Neural progenitor cell (in vitro differentiated cells): Measurements from ENCODE around the gene SND1. TPM values are rescaled to one million over a fixed set of nuclear protein-coding genes. Genes with fewer than 3 reads are reported as not detected.

ENCODE experiments used
- DNase-seq: peaks from one replicate; pipeline ENCODE4 v3.0.0-alpha.2; 2016; ENCODE audit warnings: low spot score
- H2AFZ ChIP-seq: fragments of 200-600 bp; sonication (generic); replicated peaks from 2 replicates; pipeline ENCODE4 v1.6.1; 2016; ENCODE audit warnings: antibody characterized with exemption
- H3F3A ChIP-seq: fragments of 200-600 bp; sonication (generic); 2 replicates; pipeline ENCODE4 v1.6.1; 2016; ENCODE audit warnings: antibody characterized with exemption, low read depth
- H3K27ac ChIP-seq: fragments of 200-600 bp; sonication (generic); 2 replicates; pipeline ENCODE4 v1.5.1; 2016; ENCODE audit warnings: mild to moderate bottlenecking
- H3K27me3 ChIP-seq: fragments of 200-600 bp; sonication (generic); 2 replicates; pipeline ENCODE4 v1.6.1; 2016; ENCODE audit warnings: mild to moderate bottlenecking, moderate library complexity
- H3K36me3 ChIP-seq: fragments of 200-600 bp; sonication (generic); 2 replicates; pipeline ENCODE4 v1.5.1; 2016
- H3K4me1 ChIP-seq: fragments of 200-600 bp; sonication (generic); 2 replicates; pipeline ENCODE4 v1.6.1; 2016; ENCODE audit warnings: mixed run types
- H3K4me2 ChIP-seq: fragments of 200-600 bp; sonication (generic); 2 replicates; pipeline ENCODE4 v1.6.1; 2016
- H3K4me3 ChIP-seq: fragments of 200-600 bp; sonication (generic); 2 replicates; pipeline ENCODE4 v1.5.1; 2016
- H3K79me2 ChIP-seq: fragments of 200-600 bp; sonication (generic); 2 replicates; pipeline ENCODE4 v1.6.1; 2016; ENCODE audit warnings: low read depth
- H3K9ac ChIP-seq: fragments of 200-600 bp; sonication (generic); 2 replicates; pipeline ENCODE4 v1.6.1; 2016
- H3K9me3 ChIP-seq: fragments of 200-600 bp; sonication (generic); 2 replicates; pipeline ENCODE4 v1.5.1; 2016; ENCODE audit warnings: low read depth
- H4K20me1 ChIP-seq: fragments of 200-600 bp; sonication (generic); 2 replicates; pipeline ENCODE4 v1.6.1; 2016; ENCODE audit warnings: low read depth
- H3K27ac Mint-ChIP-seq: 3 replicates; pipeline ENCODE4 v1.8.0; 2021; ENCODE audit warnings: mixed read lengths
- H3K27me3 Mint-ChIP-seq: 2 replicates; pipeline ENCODE4 v1.8.0; 2022; ENCODE audit warnings: low read depth, mild to moderate bottlenecking, inconsistent platforms, moderate library complexity, mixed read lengths; ENCODE audit not compliant: insufficient read depth
- H3K36me3 Mint-ChIP-seq: 3 replicates; pipeline ENCODE4 v1.8.0; 2021; ENCODE audit warnings: mixed read lengths
- H3K4me1 Mint-ChIP-seq: 3 replicates; pipeline ENCODE4 v1.8.0; 2021; ENCODE audit warnings: mixed read lengths
- H3K4me3 Mint-ChIP-seq: 3 replicates; pipeline ENCODE4 v1.8.0; 2021; ENCODE audit warnings: mild to moderate bottlenecking, moderate library complexity, mixed read lengths
- H3K9me3 Mint-ChIP-seq: 3 replicates; pipeline ENCODE4 v1.8.0; 2020; ENCODE audit warnings: mixed read lengths
- CTCF ChIP-seq: fragments of 200-600 bp; sonication (generic); IDR thresholded peaks from 2 replicates; pipeline ENCODE4 v1.5.1; 2017; ENCODE audit warnings: antibody characterized with exemption, mild to moderate bottlenecking
- EZH2 ChIP-seq: fragments of 200-600 bp; sonication (generic); IDR thresholded peaks from 2 replicates; pipeline ENCODE4 v1.6.1; 2017; ENCODE audit warnings: antibody characterized with exemption, mild to moderate bottlenecking, moderate library complexity
- EZH2phosphoT487 ChIP-seq: fragments of 200-600 bp; sonication (generic); IDR thresholded peaks from 2 replicates; pipeline ENCODE4 v1.6.1; 2017; ENCODE audit warnings: antibody characterized with exemption
- total RNA-seq: library from RNA; depleted of rRNA; stranded (reverse); fragments of >200 nt; gene quantifications from 2 replicates; pipeline ENCODE4 v1.2.3, GENCODE V29; 2015; ENCODE audit warnings: low replicate concordance

Gene SND1
- total RNA-seq, 1 donor from 2014 or later, result 154 TPM

GRCh38 chr7:128122576-128123290, 470.7 kb downstream of the SND1 start:
- Histone ChIP-seq H3K9ac (no peak overlapping the region), H3K27ac (no peak overlapping the region), H3F3A (peaks cover 18% of the 10 kb centered on the region), H3K79me2 (no peaks in the 10 kb centered on the region), H3K4me1 (peaks cover 28% of the 10 kb centered on the region), H3K4me3 (no peak overlapping the region), H3K27me3 (no peaks in the 10 kb centered on the region), H2AFZ (no peak overlapping the region), H3K9me3 (no peaks in the 10 kb centered on the region), H3K36me3 (no peaks in the 10 kb centered on the region), H4K20me1 (peaks cover 13% of the 10 kb centered on the region), H3K4me2 (peak overlapping the region; percentile 40)
- H3K4me1 Mint-ChIP-seq, result peaks cover 24% of the 10 kb centered on the region
- peaks cover 9% of the 10 kb centered on the region for H3K27me3 Mint-ChIP-seq
- no peak overlapping the region for H3K27ac Mint-ChIP-seq
- no peaks in the 10 kb centered on the region for H3K9me3 Mint-ChIP-seq
- TF ChIP-seq EZH2phosphoT487 (no peak), EZH2 (no peak), CTCF (no peak)
- no peak for DNase-seq
- H3K36me3 Mint-ChIP-seq, result no peaks in the 10 kb centered on the region
- H3K4me3 Mint-ChIP-seq, result peak overlapping the region; percentile 6

GRCh38 chr7:128123291-128124037, 471.5 kb downstream of the SND1 start:
- H3K4me1 ChIP-seq, result peaks cover 28% of the 10 kb centered on the region
- Mint-ChIP-seq H3K9me3 (no peaks in the 10 kb centered on the region), H3K36me3 (no peaks in the 10 kb centered on the region), H3K4me3 (no peak overlapping the region), H3K27me3 (peaks cover 9% of the 10 kb centered on the region), H3K27ac (no peak overlapping the region), H3K4me1 (peaks cover 21% of the 10 kb centered on the region)
- H4K20me1 ChIP-seq, result peaks cover 13% of the 10 kb centered on the region
- no peaks in the 10 kb centered on the region for H3K79me2 ChIP-seq
- no peaks in the 10 kb centered on the region for H3K9me3 ChIP-seq
- H3K27ac ChIP-seq, result no peak overlapping the region
- H2AFZ ChIP-seq, result no peak overlapping the region
- peaks cover 7% of the 10 kb centered on the region for H3K27me3 ChIP-seq
- peaks cover 18% of the 10 kb centered on the region for H3F3A ChIP-seq
- DNase-seq, result peak; percentile 78
- H3K36me3 ChIP-seq, result no peaks in the 10 kb centered on the region
- H3K4me2 ChIP-seq, result peak overlapping the region; percentile 40
- TF ChIP-seq EZH2phosphoT487, result no peak
- no peak overlapping the region for H3K4me3 ChIP-seq
- no peak overlapping the region for H3K9ac ChIP-seq

GRCh38 chr7:128124786-128125185, 472.8 kb downstream of the SND1 start:
- TF ChIP-seq EZH2phosphoT487 (no peak), EZH2 (no peak), CTCF (no peak)
- Mint-ChIP-seq H3K27ac (no peak overlapping the region), H3K36me3 (no peaks in the 10 kb centered on the region), H3K9me3 (no peaks in the 10 kb centered on the region), H3K4me3 (no peak overlapping the region), H3K27me3 (peaks cover 9% of the 10 kb centered on the region), H3K4me1 (peaks cover 21% of the 10 kb centered on the region)
- peaks cover 13% of the 10 kb centered on the region for H4K20me1 ChIP-seq
- peaks cover 18% of the 10 kb centered on the region for H3F3A ChIP-seq
- peaks cover 20% of the 10 kb centered on the region for H3K27me3 ChIP-seq
- H3K4me2 ChIP-seq, result no peak overlapping the region
- no peaks in the 10 kb centered on the region for H3K36me3 ChIP-seq
- peaks cover 28% of the 10 kb centered on the region for H3K4me1 ChIP-seq
- no peak overlapping the region for H3K27ac ChIP-seq
- H3K9ac ChIP-seq, result no peak overlapping the region
- no peaks in the 10 kb centered on the region for H3K79me2 ChIP-seq
- H3K9me3 ChIP-seq, result no peaks in the 10 kb centered on the region
- no peak overlapping the region for H3K4me3 ChIP-seq
- no peak overlapping the region for H2AFZ ChIP-seq
- no peak for DNase-seq

GRCh38 chr7:128125816-128126215, 473.8 kb downstream of the SND1 start:
- H3K36me3 ChIP-seq, result no peaks in the 10 kb centered on the region
- no peak overlapping the region for H3K4me3 ChIP-seq
- peaks cover 13% of the 10 kb centered on the region for H4K20me1 ChIP-seq
- no peak for DNase-seq
- H3K4me2 ChIP-seq, result no peak overlapping the region
- no peaks in the 10 kb centered on the region for H3K79me2 ChIP-seq
- no peak overlapping the region for H3K9ac ChIP-seq
- peaks cover 21% of the 10 kb centered on the region for H3K4me1 Mint-ChIP-seq
- no peaks in the 10 kb centered on the region for H3K9me3 ChIP-seq
- H3K27ac Mint-ChIP-seq, result no peak overlapping the region
- peaks cover 28% of the 10 kb centered on the region for H3K4me1 ChIP-seq
- no peaks in the 10 kb centered on the region for H3K9me3 Mint-ChIP-seq
- H3K4me3 Mint-ChIP-seq, result no peak overlapping the region
- no peak overlapping the region for H3K27ac ChIP-seq
- H3K27me3 Mint-ChIP-seq, result peaks cover 9% of the 10 kb centered on the region
- TF ChIP-seq EZH2phosphoT487 (no peak), EZH2 (no peak), CTCF (no peak)
- H3F3A ChIP-seq, result peaks cover 18% of the 10 kb centered on the region
- H3K27me3 ChIP-seq, result peaks cover 30% of the 10 kb centered on the region
- H3K36me3 Mint-ChIP-seq, result no peaks in the 10 kb centered on the region
- H2AFZ ChIP-seq, result no peak overlapping the region
